ENCODE data around the gene SPRR4. TPM values are rescaled to one million over a fixed set of nuclear protein-coding genes. Genes with fewer than 3 reads are reported as not detected.

SPRR4 gene
- total and polyA plus RNA-seq, 10 donors: not detected

GRCh38 chr1:152983234-152983633, 12.8 kb downstream of the SPRR4 start:
- intact Hi-C loops (cut with DNase I; ENCODE audit: low total_unique reads): no loop called here
- no peaks in the 10 kb centered on the region for H3K9me3 ChIP-seq

GRCh38 chr1:152983743-152984142, 13.3 kb downstream of the SPRR4 start, which contains the start of gene SPRR1A:
Gene SPRR1A, plus strand, starts transcription at chr1:152984081. Its CDS starts 1,150 bp downstream, at chr1:152985231.
- Histone ChIP-seq H3K36me3 (no peaks in the 10 kb centered on the region), H3K27me3 (replicated peaks in 1 of 7) (peaks cover 0 to 67% (median 0%) of the 10 kb centered on the region in 7 donors), H3K4me1 (no peaks in the 10 kb centered on the region), H3K4me3 (no peak within 1 kb of the TSS), H3K27ac (no peak within 1 kb of the TSS), H3K9me3 (no peaks in the 10 kb centered on the region)
- intact Hi-C loops (cut with DNase I; ENCODE audit: low total_unique reads): no loop called here
- WGBS, 5 donors: 77 to 88% (median 87%) methylated on average over 3 of the region's 3 CpGs
- TF ChIP-seq CTCF (IDR thresholded peaks at IDR 0.05 in 8 of 11, conservative IDR thresholded peaks at IDR 0.05 in 3 of 11) (no peak), POLR2AphosphoS5 (IDR thresholded peaks at IDR 0.05) (no peak), POLR2A (IDR thresholded peaks at IDR 0.05) (no peak)
- no peak for DNase-seq

More at GRCh38 chr1:152983234-152983633, 12.8 kb downstream of the SPRR4 start:
- no peaks in the 10 kb centered on the region for H3K4me1 ChIP-seq
- TF ChIP-seq CTCF (IDR thresholded peaks at IDR 0.05 in 8 of 11, conservative IDR thresholded peaks at IDR 0.05 in 3 of 11) (no peak), POLR2A (IDR thresholded peaks at IDR 0.05) (no peak), POLR2AphosphoS5 (IDR thresholded peaks at IDR 0.05) (no peak)
- no peak overlapping the region for H3K4me3 ChIP-seq
- H3K27me3 ChIP-seq (replicated peaks in 1 of 7): peaks cover 0 to 70% (median 0%) of the 10 kb centered on the region in 7 donors
- DNase-seq: no peak
- no peak overlapping the region for H3K27ac ChIP-seq
- no peaks in the 10 kb centered on the region for H3K36me3 ChIP-seq

GRCh38 chr1:152986578-152986977, 16.1 kb downstream of the SPRR4 start:
- TF ChIP-seq POLR2A (IDR thresholded peaks at IDR 0.05) (no peak), CTCF (IDR thresholded peaks at IDR 0.05 in 8 of 11, conservative IDR thresholded peaks at IDR 0.05 in 3 of 11) (no peak), POLR2AphosphoS5 (IDR thresholded peaks at IDR 0.05) (no peak)
- intact Hi-C loops (cut with DNase I; ENCODE audit: low total_unique reads): no loop called here
- no peaks in the 10 kb centered on the region for H3K4me1 ChIP-seq

GRCh38 chr1:152993186-152993585, 22.7 kb downstream of the SPRR4 start:
- Histone ChIP-seq H3K27me3 (replicated peaks in 1 of 7) (peaks cover 0 to 7% (median 0%) of the 10 kb centered on the region in 7 donors), H3K4me3 (no peak overlapping the region), H3K27ac (no peak overlapping the region), H3K9me3 (peaks cover 0 to 10% (median 5%) of the 10 kb centered on the region in 8 donors), H3K36me3 (no peaks in the 10 kb centered on the region), H3K4me1 (no peaks in the 10 kb centered on the region)
- intact Hi-C loops (cut with DNase I; ENCODE audit: low total_unique reads): no loop called here
- TF ChIP-seq POLR2A (IDR thresholded peaks at IDR 0.05) (no peak), POLR2AphosphoS5 (IDR thresholded peaks at IDR 0.05) (no peak), CTCF (IDR thresholded peaks at IDR 0.05 in 8 of 11, conservative IDR thresholded peaks at IDR 0.05 in 3 of 11) (no peak)
- DNase-seq: no peak
- 77 to 83% (median 79%) methylated on average over 6 of the region's 6 CpGs for WGBS, 5 donors

More at GRCh38 chr1:152986578-152986977, 16.1 kb downstream of the SPRR4 start:
- Histone ChIP-seq H3K27me3 (replicated peaks in 1 of 7) (peaks cover 0 to 43% (median 0%) of the 10 kb centered on the region in 7 donors), H3K4me3 (no peak overlapping the region), H3K27ac (no peak overlapping the region), H3K36me3 (no peaks in the 10 kb centered on the region), H3K9me3 (no peaks in the 10 kb centered on the region)
- WGBS, 5 donors: 79 to 95% (median 88%) methylated on average over 2 of the region's 2 CpGs
- no peak for DNase-seq
